ENCODE data around the gene IFNAR1. TPM values are rescaled to one million over a fixed set of nuclear protein-coding genes. Genes with fewer than 3 reads are reported as not detected.

Gene IFNAR1
- total and polyA plus RNA-seq, 9 of the 15 experiments (the other 6 are each of a cell fraction or from before 2014, with no cell fraction given), result 8.6 to 31.8 (median 14.8) TPM

DNA sequence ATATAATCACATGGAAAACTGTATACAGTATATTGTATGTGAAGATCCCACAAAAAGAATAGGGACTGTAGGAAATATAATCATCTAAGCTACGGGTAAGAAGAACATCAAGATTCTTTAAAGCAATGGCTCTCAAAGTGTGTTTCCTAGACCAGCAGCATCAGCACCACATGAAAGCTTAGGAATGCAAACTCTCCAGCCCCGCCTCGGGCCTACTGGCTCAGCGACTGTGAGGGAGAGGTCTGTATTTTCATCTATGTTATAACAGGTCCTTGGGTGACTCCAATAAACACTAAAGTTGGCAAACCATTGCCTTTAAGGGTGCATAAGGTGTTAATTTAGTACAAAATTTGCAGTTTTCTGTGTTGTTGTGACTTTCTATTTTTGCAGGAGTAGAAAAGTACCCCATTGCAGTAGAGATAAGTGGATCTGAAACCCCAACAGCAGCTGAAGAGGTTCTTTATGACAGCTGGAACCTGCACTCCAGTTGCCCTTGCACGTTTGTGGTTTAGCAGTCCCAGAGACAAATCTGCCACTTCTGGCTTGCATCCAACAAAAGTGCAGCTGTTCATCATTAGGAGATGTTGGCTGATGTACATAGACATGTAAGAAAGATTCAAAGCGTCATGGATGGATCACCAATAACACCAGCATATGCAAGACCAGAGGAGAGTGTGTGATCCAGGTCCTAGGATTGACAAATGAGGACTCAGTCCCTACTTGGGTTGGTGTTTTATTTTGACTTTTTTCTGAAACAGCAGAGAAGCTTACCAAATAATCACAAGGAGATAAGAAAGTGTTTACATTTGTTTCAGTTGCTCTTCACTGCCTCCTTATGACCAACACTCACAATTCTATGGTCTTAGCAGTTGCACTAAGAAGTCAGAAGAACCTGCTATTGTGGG lies 15.9 kb upstream of the IFNAR1 start (continued):
- TF ChIP-seq, protein P1, sequence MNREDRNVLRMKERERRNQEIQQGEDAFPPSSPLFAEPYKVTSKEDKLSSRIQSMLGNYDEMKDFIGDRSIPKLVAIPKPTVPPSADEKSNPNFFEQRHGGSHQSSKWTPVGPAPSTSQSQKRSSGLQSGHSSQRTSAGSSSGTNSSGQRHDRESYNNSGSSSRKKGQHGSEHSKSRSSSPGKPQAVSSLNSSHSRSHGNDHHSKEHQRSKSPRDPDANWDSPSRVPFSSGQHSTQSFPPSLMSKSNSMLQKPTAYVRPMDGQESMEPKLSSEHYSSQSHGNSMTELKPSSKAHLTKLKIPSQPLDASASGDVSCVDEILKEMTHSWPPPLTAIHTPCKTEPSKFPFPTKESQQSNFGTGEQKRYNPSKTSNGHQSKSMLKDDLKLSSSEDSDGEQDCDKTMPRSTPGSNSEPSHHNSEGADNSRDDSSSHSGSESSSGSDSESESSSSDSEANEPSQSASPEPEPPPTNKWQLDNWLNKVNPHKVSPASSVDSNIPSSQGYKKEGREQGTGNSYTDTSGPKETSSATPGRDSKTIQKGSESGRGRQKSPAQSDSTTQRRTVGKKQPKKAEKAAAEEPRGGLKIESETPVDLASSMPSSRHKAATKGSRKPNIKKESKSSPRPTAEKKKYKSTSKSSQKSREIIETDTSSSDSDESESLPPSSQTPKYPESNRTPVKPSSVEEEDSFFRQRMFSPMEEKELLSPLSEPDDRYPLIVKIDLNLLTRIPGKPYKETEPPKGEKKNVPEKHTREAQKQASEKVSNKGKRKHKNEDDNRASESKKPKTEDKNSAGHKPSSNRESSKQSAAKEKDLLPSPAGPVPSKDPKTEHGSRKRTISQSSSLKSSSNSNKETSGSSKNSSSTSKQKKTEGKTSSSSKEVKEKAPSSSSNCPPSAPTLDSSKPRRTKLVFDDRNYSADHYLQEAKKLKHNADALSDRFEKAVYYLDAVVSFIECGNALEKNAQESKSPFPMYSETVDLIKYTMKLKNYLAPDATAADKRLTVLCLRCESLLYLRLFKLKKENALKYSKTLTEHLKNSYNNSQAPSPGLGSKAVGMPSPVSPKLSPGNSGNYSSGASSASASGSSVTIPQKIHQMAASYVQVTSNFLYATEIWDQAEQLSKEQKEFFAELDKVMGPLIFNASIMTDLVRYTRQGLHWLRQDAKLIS (CRISPR knock-in tag; IDR thresholded peaks at IDR 0.05), result no peak
- no peak for TF ChIP-seq CBFB (CRISPR knock-in tag; IDR thresholded peaks at IDR 0.05)
- peak; percentile 27; the same call in 1 of the 2 replicates for TF ChIP-seq NCOR1 (IDR thresholded peaks at IDR 0.05)
- TF ChIP-seq, protein P2, sequence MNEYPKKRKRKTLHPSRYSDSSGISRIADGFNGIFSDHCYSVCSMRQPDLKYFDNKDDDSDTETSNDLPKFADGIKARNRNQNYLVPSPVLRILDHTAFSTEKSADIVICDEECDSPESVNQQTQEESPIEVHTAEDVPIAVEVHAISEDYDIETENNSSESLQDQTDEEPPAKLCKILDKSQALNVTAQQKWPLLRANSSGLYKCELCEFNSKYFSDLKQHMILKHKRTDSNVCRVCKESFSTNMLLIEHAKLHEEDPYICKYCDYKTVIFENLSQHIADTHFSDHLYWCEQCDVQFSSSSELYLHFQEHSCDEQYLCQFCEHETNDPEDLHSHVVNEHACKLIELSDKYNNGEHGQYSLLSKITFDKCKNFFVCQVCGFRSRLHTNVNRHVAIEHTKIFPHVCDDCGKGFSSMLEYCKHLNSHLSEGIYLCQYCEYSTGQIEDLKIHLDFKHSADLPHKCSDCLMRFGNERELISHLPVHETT (CRISPR knock-in tag; conservative IDR thresholded peaks at IDR 0.05 in 1 of 2, IDR thresholded peaks at IDR 0.05 in 1 of 2), result peak in 1 of 2 experiments; percentile 62; a peak in 1 of 4 replicates
- TF ChIP-seq, protein P3, sequence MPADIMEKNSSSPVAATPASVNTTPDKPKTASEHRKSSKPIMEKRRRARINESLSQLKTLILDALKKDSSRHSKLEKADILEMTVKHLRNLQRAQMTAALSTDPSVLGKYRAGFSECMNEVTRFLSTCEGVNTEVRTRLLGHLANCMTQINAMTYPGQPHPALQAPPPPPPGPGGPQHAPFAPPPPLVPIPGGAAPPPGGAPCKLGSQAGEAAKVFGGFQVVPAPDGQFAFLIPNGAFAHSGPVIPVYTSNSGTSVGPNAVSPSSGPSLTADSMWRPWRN (IDR thresholded peaks at IDR 0.05; ENCODE audit: low read depth), result 0 out of 2 replicates have a peak, but pooled peaks have one; percentile 33
- TF ChIP-seq EWSR1 (IDR thresholded peaks at IDR 0.05; ENCODE audit: borderline replicate concordance, low read depth, partially characterized antibody), result no peak
- TF ChIP-seq, protein P4, sequence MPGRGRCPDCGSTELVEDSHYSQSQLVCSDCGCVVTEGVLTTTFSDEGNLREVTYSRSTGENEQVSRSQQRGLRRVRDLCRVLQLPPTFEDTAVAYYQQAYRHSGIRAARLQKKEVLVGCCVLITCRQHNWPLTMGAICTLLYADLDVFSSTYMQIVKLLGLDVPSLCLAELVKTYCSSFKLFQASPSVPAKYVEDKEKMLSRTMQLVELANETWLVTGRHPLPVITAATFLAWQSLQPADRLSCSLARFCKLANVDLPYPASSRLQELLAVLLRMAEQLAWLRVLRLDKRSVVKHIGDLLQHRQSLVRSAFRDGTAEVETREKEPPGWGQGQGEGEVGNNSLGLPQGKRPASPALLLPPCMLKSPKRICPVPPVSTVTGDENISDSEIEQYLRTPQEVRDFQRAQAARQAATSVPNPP (IDR thresholded peaks at IDR 0.05; ENCODE audit: borderline replicate concordance, insufficient read depth, insufficient read length), result no peak
- TF ChIP-seq NR2C1 (IDR thresholded peaks at IDR 0.05), result no peak
- no peak for TF ChIP-seq NR2C1 (tag; IDR thresholded peaks at IDR 0.05)
- TF ChIP-seq, protein P5, sequence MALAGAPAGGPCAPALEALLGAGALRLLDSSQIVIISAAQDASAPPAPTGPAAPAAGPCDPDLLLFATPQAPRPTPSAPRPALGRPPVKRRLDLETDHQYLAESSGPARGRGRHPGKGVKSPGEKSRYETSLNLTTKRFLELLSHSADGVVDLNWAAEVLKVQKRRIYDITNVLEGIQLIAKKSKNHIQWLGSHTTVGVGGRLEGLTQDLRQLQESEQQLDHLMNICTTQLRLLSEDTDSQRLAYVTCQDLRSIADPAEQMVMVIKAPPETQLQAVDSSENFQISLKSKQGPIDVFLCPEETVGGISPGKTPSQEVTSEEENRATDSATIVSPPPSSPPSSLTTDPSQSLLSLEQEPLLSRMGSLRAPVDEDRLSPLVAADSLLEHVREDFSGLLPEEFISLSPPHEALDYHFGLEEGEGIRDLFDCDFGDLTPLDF (CRISPR knock-in tag; IDR thresholded peaks at IDR 0.05), result no peak
- TF ChIP-seq MAZ (CRISPR knock-in tag; conservative IDR thresholded peaks at IDR 0.05 in 1 of 2, IDR thresholded peaks at IDR 0.05 in 1 of 2), result no peak
- TF ChIP-seq ILF3 (IDR thresholded peaks at IDR 0.05; ENCODE audit: borderline replicate concordance), result 0 out of 2 replicates have a peak, but pooled peaks have one; percentile 12
- peak; percentile 66; the same call in 1 of the 2 replicates for TF ChIP-seq SMARCE1 (IDR thresholded peaks at IDR 0.05)
- no peak for TF ChIP-seq ZFPM2 (CRISPR knock-in tag; IDR thresholded peaks at IDR 0.05)
- TF ChIP-seq ZNF830 (CRISPR knock-in tag; IDR thresholded peaks at IDR 0.05), result no peak
- TF ChIP-seq ZC3H11A (IDR thresholded peaks at IDR 0.05; ENCODE audit: low read depth, low read length), result no peak
- no peak for TF ChIP-seq YBX1 (IDR thresholded peaks at IDR 0.05)
- no peak for TF ChIP-seq PRMT5 (CRISPR knock-in tag; IDR thresholded peaks at IDR 0.05)
